Central memory CD8-positive, alpha-beta T cell (primary cell): Measurements from ENCODE around the gene SERINC5.

Experiments used
- ATAC-seq: fragments of 150-1000 bp; cut with Tn5 transposase; replicated peaks from 2 replicates; pipeline ENCODE4 v1.10.0; 2022; ENCODE audit warnings: mild to moderate bottlenecking, moderate FRiP score, moderate number of reproducible peaks; ENCODE audit not compliant: poor library complexity, severe bottlenecking; ENCODE audit errors: extremely low read depth
- DNase-seq, 2 donors: peaks; one replicate each; pipeline ENCODE4 v3.0.0; 2021; ENCODE audit warnings: low spot score in 2 of 2
- H3K27ac Mint-ChIP-seq: one replicate; pipeline ENCODE4 v1.8.0; 2022; ENCODE audit warnings: low read depth, mild to moderate bottlenecking, moderate library complexity, mixed read lengths
- H3K27me3 Mint-ChIP-seq: one replicate; pipeline ENCODE4 v1.8.0; 2022; ENCODE audit warnings: mixed read lengths
- H3K36me3 Mint-ChIP-seq: one replicate; pipeline ENCODE4 v1.8.0; 2022; ENCODE audit warnings: mild to moderate bottlenecking, moderate library complexity, mixed read lengths; ENCODE audit not compliant: insufficient read depth
- H3K4me1 Mint-ChIP-seq: one replicate; pipeline ENCODE4 v1.8.0; 2022; ENCODE audit warnings: mixed read lengths
- H3K4me3 Mint-ChIP-seq: one replicate; pipeline ENCODE4 v1.8.0; 2022; ENCODE audit warnings: mild to moderate bottlenecking, moderate library complexity, mixed read lengths
- H3K9me3 Mint-ChIP-seq: one replicate; pipeline ENCODE4 v1.8.0; 2022; ENCODE audit warnings: mixed read lengths

Gene SERINC5

DNA sequence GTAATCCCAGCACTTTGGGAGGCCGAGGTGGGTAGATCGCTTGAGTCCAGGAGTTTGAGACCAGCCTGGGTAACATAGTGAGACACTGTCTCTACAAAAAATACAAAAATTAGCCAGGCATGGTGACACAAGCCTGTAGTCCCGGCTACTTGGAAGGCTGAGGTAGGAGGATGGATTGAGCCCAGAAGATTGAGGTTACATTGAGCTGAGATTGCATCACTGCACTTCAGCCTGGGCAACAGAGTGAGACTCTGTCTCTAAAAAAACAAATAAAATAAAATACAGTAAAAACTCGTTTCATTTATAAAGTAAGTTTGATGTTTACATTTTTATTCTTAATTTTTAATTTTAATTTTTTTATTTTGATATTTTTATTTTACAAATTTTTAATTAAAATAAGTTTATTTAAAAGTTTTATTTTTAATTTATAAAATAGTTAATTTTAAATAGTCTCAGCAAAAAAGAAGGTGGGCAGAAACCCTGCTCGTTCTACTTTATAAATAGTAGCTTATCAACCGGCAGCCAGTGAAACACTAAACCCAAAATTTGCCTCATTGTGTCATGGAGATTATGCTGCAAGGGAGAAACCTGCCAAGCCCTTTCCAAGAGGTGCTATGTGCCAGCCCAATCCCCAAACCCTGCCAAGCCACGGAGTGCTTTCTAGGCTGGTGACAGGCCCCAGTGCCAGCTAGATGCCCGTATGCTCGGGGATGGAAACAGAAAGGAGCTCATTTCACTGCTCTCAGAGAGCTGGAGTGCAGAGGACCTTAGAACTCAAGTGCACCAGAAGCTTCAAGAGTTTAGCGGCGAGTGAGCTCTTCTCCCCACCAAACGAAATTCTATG, 38.9 kb downstream of the SERINC5 start:
- ATAC-seq (peak; percentile 37), DNase-seq (no peak)
- Mint-ChIP-seq H3K27me3 (no peaks in the 10 kb centered on the region), H3K27ac (peak overlapping the region; percentile 87), H3K4me1 (peaks cover 60% of the 10 kb centered on the region), H3K36me3 (peaks cover 10% of the 10 kb centered on the region), H3K4me3 (peak overlapping the region; percentile 80), H3K9me3 (no peaks in the 10 kb centered on the region)

DNA sequence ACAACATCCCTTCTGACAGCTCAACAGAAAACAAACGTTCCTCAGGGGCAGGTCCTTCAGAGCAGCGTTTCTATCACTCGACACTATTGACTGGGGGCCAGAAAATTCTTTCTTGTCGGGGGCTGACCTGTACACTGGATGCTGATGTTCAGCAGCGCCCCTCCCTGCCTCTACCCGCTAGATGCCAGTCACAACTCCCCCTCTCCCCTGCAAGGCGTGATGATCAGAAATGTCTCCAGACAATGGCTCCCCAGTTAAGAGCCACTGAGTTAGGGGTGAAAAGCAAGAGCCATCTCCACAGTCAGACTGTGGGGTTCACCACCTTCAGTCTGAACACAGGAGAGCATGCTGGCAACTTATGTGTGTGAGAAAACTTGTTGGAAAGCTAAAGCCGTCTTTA, 39.8 kb downstream of the SERINC5 start:
- Mint-ChIP-seq H3K27me3 (no peaks in the 10 kb centered on the region), H3K9me3 (no peaks in the 10 kb centered on the region), H3K27ac (peak overlapping the region; percentile 87), H3K4me1 (peaks cover 64% of the 10 kb centered on the region), H3K4me3 (peak overlapping the region; percentile 80), H3K36me3 (peaks cover 10% of the 10 kb centered on the region)
- ATAC-seq (peak; percentile 44), DNase-seq (no peak)

DNA sequence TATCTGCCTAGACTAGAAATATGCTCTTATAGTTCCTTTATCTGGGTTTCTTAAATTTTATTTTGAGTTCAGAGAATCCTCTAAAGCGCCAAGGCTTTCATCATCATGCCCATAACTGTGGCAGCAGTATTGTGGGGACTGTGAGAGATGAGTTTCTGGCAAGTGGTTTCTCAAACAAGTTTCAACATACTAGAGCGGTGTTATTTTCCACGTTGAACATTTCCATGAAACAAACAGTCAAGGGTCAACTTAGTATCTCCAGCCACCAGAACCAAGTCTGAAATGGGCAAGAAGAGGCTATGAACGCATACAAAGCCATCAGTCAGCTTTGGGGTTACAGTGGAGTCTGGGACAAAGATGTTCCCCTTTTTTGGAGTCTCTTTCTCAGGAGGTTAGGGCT, 40.3 kb downstream of the SERINC5 start:
- H3K4me3 Mint-ChIP-seq = peak overlapping the region; percentile 80
- peaks cover 10% of the 10 kb centered on the region for H3K36me3 Mint-ChIP-seq
- no peak for ATAC-seq
- peak overlapping the region; percentile 87 for H3K27ac Mint-ChIP-seq
- H3K27me3 Mint-ChIP-seq = no peaks in the 10 kb centered on the region
- H3K4me1 Mint-ChIP-seq = peaks cover 66% of the 10 kb centered on the region
- no peak for DNase-seq
- H3K9me3 Mint-ChIP-seq = no peaks in the 10 kb centered on the region

DNA sequence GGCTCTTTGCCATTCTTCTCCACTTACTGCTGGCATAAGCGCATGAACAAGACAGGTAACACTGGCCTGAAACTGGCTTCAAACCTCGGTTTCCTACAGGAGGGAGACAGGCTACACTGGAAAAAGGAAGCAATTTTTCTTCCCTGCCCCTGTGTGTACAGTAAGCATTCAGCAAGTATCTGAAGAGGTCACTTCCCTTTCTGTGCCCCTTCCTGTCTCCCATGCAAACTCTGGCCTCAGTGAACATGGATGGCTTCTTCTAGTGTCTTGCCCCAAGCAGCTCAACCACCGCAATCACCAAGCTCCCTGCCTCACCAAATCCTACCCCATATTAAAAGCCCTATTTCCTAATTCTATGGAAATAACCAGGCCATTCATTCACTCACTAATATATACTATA, 42.4 kb downstream of the SERINC5 start:
- no peak for DNase-seq
- ATAC-seq = no peak
- Mint-ChIP-seq H3K27ac (no peak overlapping the region), H3K4me1 (peaks cover 60% of the 10 kb centered on the region), H3K27me3 (no peaks in the 10 kb centered on the region), H3K36me3 (peaks cover 6% of the 10 kb centered on the region), H3K9me3 (no peaks in the 10 kb centered on the region), H3K4me3 (no peak overlapping the region)

DNA sequence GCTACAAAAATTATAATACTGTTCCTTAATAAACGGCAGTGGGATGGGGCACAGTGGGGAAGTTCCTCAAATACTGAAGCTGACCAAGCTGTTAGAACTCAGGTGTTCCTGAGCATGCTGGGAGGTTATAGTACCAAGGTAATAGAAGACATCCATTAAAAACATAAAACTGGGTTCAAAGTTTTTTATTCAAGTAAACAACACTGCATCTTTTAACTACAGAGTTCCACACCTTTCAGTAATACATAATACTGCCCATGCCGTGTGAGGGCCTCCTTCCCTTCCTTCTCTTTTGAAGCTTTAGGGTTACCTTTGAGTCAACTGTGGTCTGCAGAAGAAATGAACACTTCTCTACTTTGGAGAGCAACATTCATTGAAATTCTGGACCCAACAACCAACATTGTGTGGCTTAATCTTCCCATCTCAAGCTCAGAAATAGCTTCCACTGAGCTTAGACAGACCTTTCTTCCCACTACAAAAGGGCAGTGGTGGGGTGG, 43.6 kb downstream of the SERINC5 start:
- H3K4me3 Mint-ChIP-seq = no peak overlapping the region
- no peak overlapping the region for H3K27ac Mint-ChIP-seq
- peaks cover 54% of the 10 kb centered on the region for H3K4me1 Mint-ChIP-seq
- no peaks in the 10 kb centered on the region for H3K9me3 Mint-ChIP-seq
- no peaks in the 10 kb centered on the region for H3K27me3 Mint-ChIP-seq
- peaks cover 4% of the 10 kb centered on the region for H3K36me3 Mint-ChIP-seq
- ATAC-seq (no peak), DNase-seq (no peak)

DNA sequence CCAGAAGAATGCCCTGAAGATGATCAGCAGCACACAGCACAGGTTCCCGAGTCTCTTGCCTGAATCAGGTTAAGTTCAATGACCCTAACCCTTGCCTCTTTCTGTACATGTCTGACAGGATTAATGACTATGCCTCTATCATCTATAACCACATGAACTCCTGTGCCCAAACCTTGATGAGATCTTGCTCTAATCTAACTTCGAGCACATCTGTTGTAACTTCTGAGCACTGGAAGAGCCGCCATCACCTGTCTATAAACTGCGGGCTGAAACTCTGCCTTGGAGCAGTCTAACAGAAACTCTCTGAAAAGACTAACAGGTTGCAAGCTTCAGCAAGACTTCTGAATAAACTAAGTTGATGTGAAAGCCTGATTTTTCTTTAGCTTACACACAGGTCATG, 44.5 kb downstream of the SERINC5 start:
- Mint-ChIP-seq H3K4me1 (peaks cover 55% of the 10 kb centered on the region), H3K4me3 (no peak overlapping the region)

DNA sequence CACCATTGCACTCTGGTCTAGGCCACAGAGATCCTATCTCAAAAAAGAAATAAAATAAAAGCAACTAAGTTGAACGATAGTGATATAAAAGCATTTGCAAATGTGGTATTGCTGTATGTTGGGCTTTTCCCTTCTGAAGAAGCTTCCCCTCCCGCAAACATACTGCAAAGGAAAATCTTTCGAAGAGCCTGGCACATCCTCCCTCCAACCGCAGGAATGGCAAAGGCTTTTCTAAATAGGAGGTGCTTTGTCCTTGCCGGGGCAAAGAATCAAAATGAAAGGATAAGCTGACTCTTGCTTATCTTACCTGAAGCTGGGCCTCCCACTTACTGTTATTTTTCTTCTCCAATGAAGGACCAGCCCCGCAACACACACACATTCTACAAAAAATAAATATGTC, 45.8 kb downstream of the SERINC5 start:
- H3K36me3 Mint-ChIP-seq = peaks cover 3% of the 10 kb centered on the region
- H3K4me3 Mint-ChIP-seq = no peak overlapping the region
- no peaks in the 10 kb centered on the region for H3K27me3 Mint-ChIP-seq
- ATAC-seq (no peak), DNase-seq (no peak)
- H3K4me1 Mint-ChIP-seq = peaks cover 55% of the 10 kb centered on the region
- H3K9me3 Mint-ChIP-seq = no peaks in the 10 kb centered on the region
- no peak overlapping the region for H3K27ac Mint-ChIP-seq

More for the DNA sequence above, 44.5 kb downstream of the SERINC5 start:
- no peak for ATAC-seq
- Mint-ChIP-seq H3K9me3 (no peaks in the 10 kb centered on the region), H3K27me3 (no peaks in the 10 kb centered on the region), H3K27ac (no peak overlapping the region), H3K36me3 (peaks cover 6% of the 10 kb centered on the region)
- no peak for DNase-seq

DNA sequence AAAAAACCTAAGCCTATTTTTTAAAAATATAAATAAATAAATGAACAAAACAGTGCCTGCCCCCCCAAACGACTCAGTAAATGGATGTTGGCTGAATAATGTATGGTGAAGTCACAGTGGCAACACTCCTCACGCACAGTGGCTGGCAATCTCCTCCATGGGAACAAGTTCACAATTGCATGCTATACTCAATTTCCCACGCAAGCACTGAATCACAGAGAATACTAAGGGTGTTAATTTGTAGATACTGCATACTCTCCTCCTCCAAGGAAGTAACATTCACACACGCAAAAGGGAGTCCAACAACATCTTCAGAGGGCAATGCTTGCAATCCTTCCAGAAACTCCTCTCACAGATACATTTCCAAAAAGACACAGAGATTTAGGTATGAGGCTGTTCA, 47.5 kb downstream of the SERINC5 start:
- Mint-ChIP-seq H3K4me1 (peaks cover 50% of the 10 kb centered on the region), H3K4me3 (no peak overlapping the region), H3K9me3 (no peaks in the 10 kb centered on the region), H3K36me3 (peaks cover 5% of the 10 kb centered on the region), H3K27me3 (no peaks in the 10 kb centered on the region), H3K27ac (no peak overlapping the region)
- ATAC-seq (no peak), DNase-seq (no peak)

DNA sequence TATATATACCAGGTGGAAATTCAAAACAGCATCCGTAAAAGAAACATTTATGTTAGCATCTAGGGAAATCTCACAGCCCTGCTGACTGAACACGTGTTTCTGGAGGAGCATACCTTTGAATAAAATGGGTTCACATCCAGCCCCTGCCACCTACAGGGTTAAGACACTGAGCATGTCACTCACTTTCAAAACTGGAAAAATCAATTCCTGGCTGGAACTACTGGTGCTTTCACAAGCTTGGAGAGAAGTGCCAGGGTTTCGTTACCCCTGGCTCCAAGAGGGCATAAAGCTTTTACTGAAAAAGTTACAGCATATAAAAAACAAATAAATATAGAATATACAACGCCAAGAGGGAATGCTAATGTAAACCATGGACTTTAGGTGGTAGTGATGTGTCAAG, 48.0 kb downstream of the SERINC5 start:
- H3K4me1 Mint-ChIP-seq = peaks cover 49% of the 10 kb centered on the region

DNA sequence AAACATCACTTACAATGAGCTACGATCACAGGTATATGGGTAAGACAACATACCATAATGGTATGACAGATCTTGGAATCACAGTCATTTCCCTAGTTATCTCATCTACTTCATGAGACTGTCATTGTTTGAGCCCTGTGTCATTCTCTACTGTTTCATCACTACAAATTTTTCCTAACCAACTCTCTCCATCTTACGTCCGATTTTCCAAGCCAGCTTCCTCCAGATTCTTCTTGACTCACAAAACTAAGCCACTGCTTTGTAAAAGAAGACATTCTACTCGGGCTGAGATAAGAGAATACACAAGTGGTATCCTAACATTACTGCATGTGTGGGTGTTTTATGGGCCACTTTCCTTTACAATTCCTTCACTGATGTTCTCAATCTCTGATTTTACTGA, 49.6 kb downstream of the SERINC5 start:
- Mint-ChIP-seq H3K4me3 (peak overlapping the region; percentile 14), H3K36me3 (peaks cover 8% of the 10 kb centered on the region), H3K4me1 (peaks cover 47% of the 10 kb centered on the region), H3K27me3 (no peaks in the 10 kb centered on the region), H3K9me3 (no peaks in the 10 kb centered on the region), H3K27ac (peak overlapping the region; percentile 79)
- ATAC-seq (no peak), DNase-seq (no peak)

More for the DNA sequence above, 48.0 kb downstream of the SERINC5 start:
- Mint-ChIP-seq H3K9me3 (no peaks in the 10 kb centered on the region), H3K27ac (no peak overlapping the region), H3K36me3 (peaks cover 5% of the 10 kb centered on the region), H3K27me3 (no peaks in the 10 kb centered on the region), H3K4me3 (no peak overlapping the region)
- no peak for ATAC-seq
- no peak for DNase-seq

DNA sequence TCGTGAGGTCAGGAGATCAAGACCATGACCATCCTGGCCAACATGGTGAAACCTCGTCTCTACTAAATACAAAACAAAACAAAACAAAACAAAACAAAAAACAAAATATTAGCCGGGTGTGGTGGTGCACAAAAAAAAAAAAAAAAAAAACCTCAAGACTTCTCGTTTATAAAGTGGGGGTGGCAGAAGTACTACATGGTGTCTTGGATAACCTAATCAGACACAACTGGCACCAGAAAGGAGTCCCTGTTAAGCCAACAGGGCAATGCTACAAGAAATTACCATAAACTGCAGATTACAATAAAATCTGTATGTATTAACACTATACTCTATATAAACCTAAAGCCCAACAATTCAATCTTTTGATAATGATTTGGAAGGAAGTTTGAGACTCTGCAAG, 50.0 kb downstream of the SERINC5 start:
- Mint-ChIP-seq H3K4me1 (peaks cover 43% of the 10 kb centered on the region), H3K9me3 (no peaks in the 10 kb centered on the region), H3K4me3 (no peak overlapping the region), H3K27ac (no peak overlapping the region), H3K36me3 (peaks cover 10% of the 10 kb centered on the region), H3K27me3 (no peaks in the 10 kb centered on the region)
- ATAC-seq = no peak
- no peak for DNase-seq

DNA sequence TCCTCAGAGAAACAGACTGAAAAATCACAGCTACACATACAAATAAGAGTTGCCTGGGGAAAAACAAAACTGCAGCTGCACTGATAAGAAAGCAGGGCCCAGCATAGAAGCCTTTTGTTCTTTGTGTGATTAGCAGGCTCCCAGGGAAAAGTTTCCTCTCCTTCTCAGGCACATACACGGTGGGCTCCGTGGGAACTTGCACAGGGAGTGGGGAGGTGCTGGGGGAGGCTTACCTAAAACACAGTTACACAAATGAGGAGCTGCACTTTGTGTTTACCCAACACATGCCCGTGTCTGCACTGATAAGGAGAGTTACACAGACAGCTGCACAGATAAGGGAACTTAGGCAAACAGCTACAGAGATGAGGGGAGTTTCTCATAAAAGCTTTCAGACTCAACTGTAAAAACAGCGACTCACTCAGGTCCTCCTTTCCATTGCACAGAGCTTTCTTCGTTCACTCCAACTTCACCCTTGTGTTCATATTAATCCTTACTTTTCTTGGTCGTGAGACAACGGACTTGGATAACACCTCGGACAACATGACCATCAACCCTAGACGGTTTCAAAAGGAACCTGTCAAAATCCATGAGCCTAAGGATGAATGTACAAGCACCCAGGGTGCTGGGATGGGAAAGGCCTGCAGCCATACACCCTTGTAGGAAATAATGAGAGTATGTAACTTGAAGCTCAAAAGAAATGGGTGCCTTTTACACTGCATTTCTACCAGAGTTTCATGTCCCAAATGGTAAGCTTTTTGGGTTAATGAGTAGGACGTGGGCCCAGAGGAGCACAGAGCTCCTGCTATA, 50.8 kb downstream of the SERINC5 start:
- no peaks in the 10 kb centered on the region for H3K9me3 Mint-ChIP-seq
- DNase-seq (no peak), ATAC-seq (peak; percentile 19)
- no peak overlapping the region for H3K27ac Mint-ChIP-seq
- no peak overlapping the region for H3K4me3 Mint-ChIP-seq
- peaks cover 34% of the 10 kb centered on the region for H3K4me1 Mint-ChIP-seq
- H3K36me3 Mint-ChIP-seq = peaks cover 13% of the 10 kb centered on the region
- H3K27me3 Mint-ChIP-seq = no peaks in the 10 kb centered on the region
